Measurements from ENCODE around the gene PARD3.

The PARD3 gene

GRCh38 chr10:34116220-34116641, 698.9 kb downstream of the PARD3 start:
- Histone ChIP-seq H3K9me3 (ENCODE audit: control insufficient read depth in 1 of 2, low read length in 2 of 2) (no peaks in the 10 kb centered on the region), H3K27me3 (ENCODE audit: control insufficient read depth in 1 of 2, insufficient read depth in 2 of 2, low read length in 2 of 2) (no peaks in the 10 kb centered on the region), H3K9ac (ENCODE audit: low read depth in 1 of 2, low read length in 2 of 2) (no peak overlapping the region), H3K4me3 (ENCODE audit: low read depth in 1 of 2, low read length in 2 of 2) (no peak overlapping the region), H3K36me3 (ENCODE audit: control insufficient read depth in 1 of 2, insufficient read depth in 2 of 2, low read length in 2 of 2) (no peaks in the 10 kb centered on the region), H3K4me1 (ENCODE audit: control insufficient read depth in 1 of 2, insufficient read depth in 2 of 2, low read length in 2 of 2) (peaks cover 0 to 2% of the 10 kb centered on the region in 2 donors), H3K27ac (ENCODE audit: low read depth, low read length) (no peak overlapping the region)

DNA sequence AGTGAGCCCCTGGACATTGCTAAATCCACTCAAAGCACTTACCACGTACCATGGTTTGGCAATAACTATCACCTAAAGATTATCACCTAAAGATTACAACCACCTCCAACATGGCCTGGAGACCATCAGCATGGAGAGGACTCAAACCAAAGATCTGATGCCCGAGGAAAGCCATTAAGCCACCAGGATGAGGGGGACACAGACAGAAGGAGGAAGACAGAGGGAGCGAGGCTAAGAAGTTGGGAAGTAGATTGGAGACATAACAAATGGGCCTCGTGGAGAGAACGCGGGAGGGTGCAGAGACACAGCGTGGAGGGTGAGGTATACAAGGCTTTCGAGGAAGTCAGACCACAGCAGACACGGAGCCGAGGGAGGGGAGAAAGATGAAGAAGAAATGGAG, 700.2 kb downstream of the PARD3 start:
- H3K4me3 ChIP-seq (ENCODE audit: low read depth in 1 of 2, low read length in 2 of 2): no peak overlapping the region
- no peaks in the 10 kb centered on the region for H3K27me3 ChIP-seq (ENCODE audit: control insufficient read depth in 1 of 2, insufficient read depth in 2 of 2, low read length in 2 of 2)
- no peak overlapping the region for H3K27ac ChIP-seq (ENCODE audit: low read depth, low read length)
- peaks cover 0 to 7% of the 10 kb centered on the region in 2 donors for H3K36me3 ChIP-seq (ENCODE audit: control insufficient read depth in 1 of 2, insufficient read depth in 2 of 2, low read length in 2 of 2)
- H3K9ac ChIP-seq (ENCODE audit: low read depth in 1 of 2, low read length in 2 of 2): no peak overlapping the region
- no peaks in the 10 kb centered on the region for H3K4me1 ChIP-seq (ENCODE audit: control insufficient read depth in 1 of 2, insufficient read depth in 2 of 2, low read length in 2 of 2)
- no peaks in the 10 kb centered on the region for H3K9me3 ChIP-seq (ENCODE audit: control insufficient read depth in 1 of 2, low read length in 2 of 2)

GRCh38 chr10:34113504-34114225, 701.4 kb downstream of the PARD3 start:
- Histone ChIP-seq H3K9ac (ENCODE audit: low read depth in 1 of 2, low read length in 2 of 2) (no peak overlapping the region), H3K4me3 (ENCODE audit: low read depth in 1 of 2, low read length in 2 of 2) (no peak overlapping the region), H3K9me3 (ENCODE audit: control insufficient read depth in 1 of 2, low read length in 2 of 2) (no peaks in the 10 kb centered on the region), H3K27me3 (ENCODE audit: control insufficient read depth in 1 of 2, insufficient read depth in 2 of 2, low read length in 2 of 2) (no peaks in the 10 kb centered on the region), H3K36me3 (ENCODE audit: control insufficient read depth in 1 of 2, insufficient read depth in 2 of 2, low read length in 2 of 2) (peaks cover 0 to 7% of the 10 kb centered on the region in 2 donors), H3K4me1 (ENCODE audit: control insufficient read depth in 1 of 2, insufficient read depth in 2 of 2, low read length in 2 of 2) (no peaks in the 10 kb centered on the region), H3K27ac (ENCODE audit: low read depth, low read length) (no peak overlapping the region)

DNA sequence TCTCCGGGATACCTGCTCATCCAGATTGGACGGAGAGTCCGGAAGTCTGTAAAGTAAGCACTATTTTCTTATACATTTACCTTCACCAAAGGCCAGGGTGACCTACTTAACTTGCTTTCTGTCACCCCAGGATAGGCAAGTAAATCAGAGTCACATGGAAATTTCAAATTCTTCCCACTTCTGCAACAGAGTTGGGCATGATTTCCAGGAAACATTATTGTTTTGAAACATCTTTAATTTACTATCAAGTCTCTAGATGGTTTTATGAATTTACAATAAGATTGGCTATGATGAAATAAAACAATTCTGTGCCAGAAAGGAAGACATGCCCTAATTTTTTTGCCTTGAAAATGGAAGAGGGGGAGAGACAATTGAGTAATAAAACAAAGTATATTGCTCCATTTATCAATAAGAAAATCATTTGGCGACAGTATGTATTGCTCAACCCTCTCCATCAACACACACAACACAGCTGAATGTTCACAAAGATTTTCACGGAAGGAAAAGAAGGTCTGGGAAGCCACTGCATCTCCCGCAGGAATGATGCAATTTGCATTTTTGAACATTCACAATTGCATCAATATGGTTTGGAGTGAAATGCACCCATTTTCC, 702.8 kb downstream of the PARD3 start:
- H3K4me1 ChIP-seq (ENCODE audit: control insufficient read depth in 1 of 2, insufficient read depth in 2 of 2, low read length in 2 of 2): no peaks in the 10 kb centered on the region
- no peak overlapping the region for H3K4me3 ChIP-seq (ENCODE audit: low read depth in 1 of 2, low read length in 2 of 2)
- H3K27ac ChIP-seq (ENCODE audit: low read depth, low read length): no peak overlapping the region
- no peak overlapping the region for H3K9ac ChIP-seq (ENCODE audit: low read depth in 1 of 2, low read length in 2 of 2)
- no peaks in the 10 kb centered on the region for H3K9me3 ChIP-seq (ENCODE audit: control insufficient read depth in 1 of 2, low read length in 2 of 2)
- H3K36me3 ChIP-seq (ENCODE audit: control insufficient read depth in 1 of 2, insufficient read depth in 2 of 2, low read length in 2 of 2): peaks cover 0 to 7% of the 10 kb centered on the region in 2 donors
- H3K27me3 ChIP-seq (ENCODE audit: control insufficient read depth in 1 of 2, insufficient read depth in 2 of 2, low read length in 2 of 2): no peaks in the 10 kb centered on the region

DNA sequence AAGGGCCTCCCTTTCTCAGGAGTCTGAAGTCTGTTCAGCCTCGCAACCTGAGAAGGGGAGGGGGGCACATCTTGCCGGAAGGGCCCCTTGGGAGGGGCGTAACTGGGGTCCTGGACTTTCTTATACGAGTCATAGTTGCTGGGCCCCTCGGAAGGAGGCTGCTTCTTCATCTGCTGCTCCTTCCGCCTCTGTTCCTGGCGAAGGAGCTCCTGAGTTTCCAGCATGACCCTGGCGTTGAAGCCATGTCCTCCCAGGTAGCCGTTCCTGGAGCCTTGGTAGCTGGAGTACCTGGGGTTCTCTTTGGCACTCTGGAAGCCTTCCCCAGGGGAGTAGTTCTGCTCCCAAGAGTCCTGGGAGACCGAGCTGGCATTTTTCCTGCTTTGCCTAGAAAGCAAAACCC, 703.9 kb downstream of the PARD3 start:
- Histone ChIP-seq H3K9ac (ENCODE audit: low read depth in 1 of 2, low read length in 2 of 2) (no peak overlapping the region), H3K4me3 (ENCODE audit: low read depth in 1 of 2, low read length in 2 of 2) (no peak overlapping the region), H3K36me3 (ENCODE audit: control insufficient read depth in 1 of 2, insufficient read depth in 2 of 2, low read length in 2 of 2) (peaks cover 0 to 7% of the 10 kb centered on the region in 2 donors), H3K9me3 (ENCODE audit: control insufficient read depth in 1 of 2, low read length in 2 of 2) (no peaks in the 10 kb centered on the region), H3K4me1 (ENCODE audit: control insufficient read depth in 1 of 2, insufficient read depth in 2 of 2, low read length in 2 of 2) (no peaks in the 10 kb centered on the region), H3K27ac (ENCODE audit: low read depth, low read length) (no peak overlapping the region), H3K27me3 (ENCODE audit: control insufficient read depth in 1 of 2, insufficient read depth in 2 of 2, low read length in 2 of 2) (no peaks in the 10 kb centered on the region)

DNA sequence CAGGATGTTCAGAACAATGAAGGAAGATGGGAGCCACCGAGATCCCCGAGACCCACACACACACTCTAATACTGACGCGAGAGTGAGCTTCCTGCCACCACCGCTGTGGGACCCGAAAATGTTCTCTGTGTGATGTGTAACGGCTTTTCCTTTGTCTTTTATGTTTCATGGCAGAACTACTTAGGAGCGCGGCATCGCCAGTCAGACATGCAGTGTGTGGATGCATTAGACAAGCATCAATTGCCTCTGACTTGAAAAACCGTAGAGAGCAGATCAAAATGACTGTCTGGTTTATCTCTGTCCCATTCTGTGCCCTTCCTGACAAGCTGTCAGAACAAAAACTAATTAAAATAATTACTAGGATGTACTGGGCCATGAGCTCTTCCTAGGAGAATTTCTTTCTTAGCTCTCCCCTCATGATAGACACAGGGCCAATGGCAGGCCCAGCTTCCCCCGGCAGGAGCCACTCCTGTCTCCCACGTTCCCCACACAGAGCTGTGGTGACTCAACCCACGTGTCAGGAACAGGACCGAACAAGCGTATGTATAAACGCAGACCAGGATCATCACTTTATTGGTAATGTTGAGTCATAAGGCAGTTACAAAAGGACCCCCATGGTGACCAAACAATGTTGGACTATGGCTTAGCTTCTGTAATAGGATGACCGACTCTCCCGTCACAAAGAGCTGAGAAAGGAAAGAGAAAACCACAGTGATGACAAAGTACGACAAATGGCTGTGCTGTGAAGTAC, 705.0 kb downstream of the PARD3 start:
- no peak overlapping the region for H3K27ac ChIP-seq (ENCODE audit: low read depth, low read length)
- H3K4me1 ChIP-seq (ENCODE audit: control insufficient read depth in 1 of 2, insufficient read depth in 2 of 2, low read length in 2 of 2): no peaks in the 10 kb centered on the region
- H3K4me3 ChIP-seq (ENCODE audit: low read depth in 1 of 2, low read length in 2 of 2): no peak overlapping the region
- H3K9me3 ChIP-seq (ENCODE audit: control insufficient read depth in 1 of 2, low read length in 2 of 2): no peaks in the 10 kb centered on the region
- H3K36me3 ChIP-seq (ENCODE audit: control insufficient read depth in 1 of 2, insufficient read depth in 2 of 2, low read length in 2 of 2): peaks cover 0 to 7% of the 10 kb centered on the region in 2 donors
- no peaks in the 10 kb centered on the region for H3K27me3 ChIP-seq (ENCODE audit: control insufficient read depth in 1 of 2, insufficient read depth in 2 of 2, low read length in 2 of 2)
- H3K9ac ChIP-seq (ENCODE audit: low read depth in 1 of 2, low read length in 2 of 2): no peak overlapping the region

- H3K4me1 ChIP-seq (ENCODE audit: control insufficient read depth in 1 of 2, insufficient read depth in 2 of 2, low read length in 2 of 2): peaks cover 0 to 4% of the 10 kb centered on the region in 2 donors
- no peak overlapping the region for H3K27ac ChIP-seq (ENCODE audit: low read depth, low read length)
- no peak overlapping the region for H3K4me3 ChIP-seq (ENCODE audit: low read depth in 1 of 2, low read length in 2 of 2)
- H3K9ac ChIP-seq (ENCODE audit: low read depth in 1 of 2, low read length in 2 of 2): no peak overlapping the region
- H3K27me3 ChIP-seq (ENCODE audit: control insufficient read depth in 1 of 2, insufficient read depth in 2 of 2, low read length in 2 of 2): no peaks in the 10 kb centered on the region
- H3K36me3 ChIP-seq (ENCODE audit: control insufficient read depth in 1 of 2, insufficient read depth in 2 of 2, low read length in 2 of 2): peaks cover 0 to 7% of the 10 kb centered on the region in 2 donors
- no peaks in the 10 kb centered on the region for H3K9me3 ChIP-seq (ENCODE audit: control insufficient read depth in 1 of 2, low read length in 2 of 2)
These were observed 705.6 kb downstream of the PARD3 start for GRCh38 chr10:34109495-34109894.

- Histone ChIP-seq H3K9ac (ENCODE audit: low read depth in 1 of 2, low read length in 2 of 2) (no peak overlapping the region), H3K4me1 (ENCODE audit: control insufficient read depth in 1 of 2, insufficient read depth in 2 of 2, low read length in 2 of 2) (peaks cover 0 to 4% of the 10 kb centered on the region in 2 donors), H3K27me3 (ENCODE audit: control insufficient read depth in 1 of 2, insufficient read depth in 2 of 2, low read length in 2 of 2) (no peaks in the 10 kb centered on the region), H3K36me3 (ENCODE audit: control insufficient read depth in 1 of 2, insufficient read depth in 2 of 2, low read length in 2 of 2) (peaks cover 0 to 7% of the 10 kb centered on the region in 2 donors), H3K4me3 (ENCODE audit: low read depth in 1 of 2, low read length in 2 of 2) (no peak overlapping the region), H3K9me3 (ENCODE audit: control insufficient read depth in 1 of 2, low read length in 2 of 2) (no peaks in the 10 kb centered on the region), H3K27ac (ENCODE audit: low read depth, low read length) (no peak overlapping the region)
These were observed 707.2 kb downstream of the PARD3 start for GRCh38 chr10:34107626-34108516.

- Histone ChIP-seq H3K27ac (ENCODE audit: low read depth, low read length) (no peak overlapping the region), H3K4me1 (ENCODE audit: control insufficient read depth in 1 of 2, insufficient read depth in 2 of 2, low read length in 2 of 2) (peaks cover 3 to 4% of the 10 kb centered on the region in 2 donors), H3K4me3 (ENCODE audit: low read depth in 1 of 2, low read length in 2 of 2) (no peak overlapping the region), H3K9me3 (ENCODE audit: control insufficient read depth in 1 of 2, low read length in 2 of 2) (no peaks in the 10 kb centered on the region), H3K27me3 (ENCODE audit: control insufficient read depth in 1 of 2, insufficient read depth in 2 of 2, low read length in 2 of 2) (no peaks in the 10 kb centered on the region), H3K9ac (ENCODE audit: low read depth in 1 of 2, low read length in 2 of 2) (no peak overlapping the region), H3K36me3 (ENCODE audit: control insufficient read depth in 1 of 2, insufficient read depth in 2 of 2, low read length in 2 of 2) (peaks cover 0 to 7% of the 10 kb centered on the region in 2 donors)
These were observed 708.7 kb downstream of the PARD3 start for GRCh38 chr10:34106356-34106885.

Data from duodenal mucosa (tissue), 2 donors.